ENCODE results near the gene NPTN. TPM values are rescaled to one million over a fixed set of nuclear protein-coding genes. Genes with fewer than 3 reads are reported as not detected.

NPTN gene
- total RNA-seq, 1 donor from 2014 or later = 256 TPM

GRCh38 chr15:73572296-73572695 lies 60.9 kb downstream of the NPTN start:
- peaks cover 45% of the 10 kb centered on the region for H3K36me3 Mint-ChIP-seq (ENCODE audit: low read depth)
- TF ChIP-seq CTCF (IDR thresholded peaks at IDR 0.05) = no peak
- no peaks in the 10 kb centered on the region for H3K9me3 Mint-ChIP-seq (ENCODE audit: low read depth)
- H3K4me3 Mint-ChIP-seq (ENCODE audit: unreplicated experiment) = no peak overlapping the region
- no peak for DNase-seq (ENCODE audit: low spot score)
- H3K4me1 Mint-ChIP-seq (ENCODE audit: low read depth) = peaks cover 5% of the 10 kb centered on the region
- no peak overlapping the region for H3K27ac Mint-ChIP-seq (ENCODE audit: unreplicated experiment)
- H3K27me3 Mint-ChIP-seq (ENCODE audit: low read depth) = no peaks in the 10 kb centered on the region

GRCh38 chr15:73571346-73571745 lies 61.8 kb downstream of the NPTN start:
- Mint-ChIP-seq H3K4me3 (ENCODE audit: unreplicated experiment) (no peak overlapping the region), H3K27ac (ENCODE audit: unreplicated experiment) (no peak overlapping the region), H3K27me3 (ENCODE audit: low read depth) (no peaks in the 10 kb centered on the region), H3K9me3 (ENCODE audit: low read depth) (no peaks in the 10 kb centered on the region), H3K4me1 (ENCODE audit: low read depth) (peaks cover 5% of the 10 kb centered on the region), H3K36me3 (ENCODE audit: low read depth) (peaks cover 46% of the 10 kb centered on the region)
- no peak for TF ChIP-seq CTCF (IDR thresholded peaks at IDR 0.05)
- DNase-seq (ENCODE audit: low spot score) = no peak

- Mint-ChIP-seq H3K4me1 (ENCODE audit: low read depth) (peaks cover 4% of the 10 kb centered on the region), H3K27me3 (ENCODE audit: low read depth) (no peaks in the 10 kb centered on the region), H3K27ac (ENCODE audit: unreplicated experiment) (no peak overlapping the region), H3K36me3 (ENCODE audit: low read depth) (peaks cover 41% of the 10 kb centered on the region), H3K4me3 (ENCODE audit: unreplicated experiment) (no peak overlapping the region), H3K9me3 (ENCODE audit: low read depth) (no peaks in the 10 kb centered on the region)
- no peak for TF ChIP-seq CTCF (IDR thresholded peaks at IDR 0.05)
- DNase-seq (ENCODE audit: low spot score) = no peak
These were observed 62.7 kb downstream of the NPTN start for GRCh38 chr15:73570355-73571032.

- H3K36me3 Mint-ChIP-seq (ENCODE audit: low read depth) = peaks cover 41% of the 10 kb centered on the region
- no peaks in the 10 kb centered on the region for H3K9me3 Mint-ChIP-seq (ENCODE audit: low read depth)
- no peak for DNase-seq (ENCODE audit: low spot score)
- no peak overlapping the region for H3K4me3 Mint-ChIP-seq (ENCODE audit: unreplicated experiment)
- peak; percentile 14 for TF ChIP-seq CTCF (IDR thresholded peaks at IDR 0.05)
- H3K27ac Mint-ChIP-seq (ENCODE audit: unreplicated experiment) = peak overlapping the region; percentile 4
- no peaks in the 10 kb centered on the region for H3K27me3 Mint-ChIP-seq (ENCODE audit: low read depth)
- peaks cover 15% of the 10 kb centered on the region for H3K4me1 Mint-ChIP-seq (ENCODE audit: low read depth)
These were observed 63.8 kb downstream of the NPTN start for GRCh38 chr15:73569361-73569760.

- Mint-ChIP-seq H3K27me3 (ENCODE audit: low read depth) (no peaks in the 10 kb centered on the region), H3K27ac (ENCODE audit: unreplicated experiment) (peak overlapping the region; percentile 6), H3K4me3 (ENCODE audit: unreplicated experiment) (no peak overlapping the region), H3K9me3 (ENCODE audit: low read depth) (no peaks in the 10 kb centered on the region), H3K36me3 (ENCODE audit: low read depth) (peaks cover 38% of the 10 kb centered on the region), H3K4me1 (ENCODE audit: low read depth) (peaks cover 20% of the 10 kb centered on the region)
- no peak for TF ChIP-seq CTCF (IDR thresholded peaks at IDR 0.05)
- DNase-seq (ENCODE audit: low spot score) = no peak
These were observed 64.5 kb downstream of the NPTN start for GRCh38 chr15:73568564-73569280.

All from chondrocyte (in vitro differentiated cells).